IMR-90 (cell line): ENCODE measurements around the gene OGDHL. TPM values are rescaled to one million over a fixed set of nuclear protein-coding genes. Genes with fewer than 3 reads are reported as not detected.

Experiments
- ATAC-seq: fragments of 200-7000 bp; cut with Tn5 transposase; 2 replicates; pipeline ENCODE4 v1.9.1; 2020; ENCODE audit warnings: low read depth, mild to moderate bottlenecking, moderate library complexity
- BruUV-seq: library from RNA; stranded (reverse); fragments of 400-500 nt; replicated peaks from 2 replicates; lab custom pipeline; 2021; lab: Mats Ljungman, UMichigan
- CTCF ChIA-PET: fragments of 300-600 bp; formaldehyde crosslinking; extraction: SDS; loops from one replicate; lab custom pipeline; 2021; ENCODE audit warnings: antibody characterized with exemption; lab: Yijun Ruan, JAX
- POLR2A ChIA-PET: fragments of 300-600 bp; sonication (Branson Sonifier 250); formaldehyde crosslinking; loops from one replicate; lab custom pipeline; 2022; ENCODE audit warnings: antibody characterized with exemption; ENCODE audit not compliant: unreplicated experiment; lab: Charles Lee
- DNase-seq: peaks from one replicate; pipeline ENCODE4 v3.0.0; 2013
- H2AFZ ChIP-seq: replicated peaks from 2 replicates; pipeline ENCODE3; 2013; ENCODE audit warnings: low read length, mild to moderate bottlenecking; ENCODE audit not compliant: poor library complexity
- H2AK5ac ChIP-seq: 2 replicates; pipeline ENCODE4 v1.6.1; 2013; ENCODE audit warnings: low read depth, low read length, inconsistent platforms
- H2AK9ac ChIP-seq: replicated peaks from 2 replicates; pipeline ENCODE3; 2013; ENCODE audit warnings: mild to moderate bottlenecking, low read depth, low read length, moderate library complexity; ENCODE audit not compliant: poor library complexity
- H2BK120ac ChIP-seq: 2 replicates; pipeline ENCODE4 v1.6.1; 2013; ENCODE audit warnings: low read depth, low read length, inconsistent platforms
- H2BK15ac ChIP-seq: 3 replicates; pipeline ENCODE4 v1.6.1; 2013; ENCODE audit warnings: low read depth, low read length, inconsistent platforms
- H2BK20ac ChIP-seq: 2 replicates; pipeline ENCODE4 v1.6.1; 2013; ENCODE audit warnings: low read depth, mild to moderate bottlenecking, inconsistent platforms, low read length, moderate library complexity
- H2BK5ac ChIP-seq: 2 replicates; pipeline ENCODE4 v1.6.1; 2013; ENCODE audit warnings: mild to moderate bottlenecking, low read depth, low read length, inconsistent platforms; ENCODE audit not compliant: poor library complexity, severe bottlenecking
- H3K14ac ChIP-seq: replicated peaks from 2 replicates; pipeline ENCODE4 v1.6.1; 2013; ENCODE audit warnings: low read depth, low read length, inconsistent platforms
- H3K18ac ChIP-seq: 2 replicates; pipeline ENCODE4 v1.6.1; 2013; ENCODE audit warnings: low read depth, low read length, control low read depth
- H3K23ac ChIP-seq: 2 replicates; pipeline ENCODE4 v1.6.1; 2013; ENCODE audit warnings: low read depth, low read length, inconsistent platforms
- H3K27ac ChIP-seq: 2 replicates; pipeline ENCODE4 v1.5.1; 2013; ENCODE audit warnings: mild to moderate bottlenecking, control low read depth, low read length; ENCODE audit not compliant: insufficient read depth
- H3K27me3 ChIP-seq: 2 replicates; pipeline ENCODE4 v1.6.1; 2013; ENCODE audit warnings: low read length; ENCODE audit not compliant: control insufficient read depth, insufficient read depth
- H3K36me3 ChIP-seq: 2 replicates; pipeline ENCODE4 v1.6.1; 2013; ENCODE audit warnings: low read length, mixed read lengths; ENCODE audit not compliant: control insufficient read depth, insufficient read depth
- H3K4ac ChIP-seq: 2 replicates; pipeline ENCODE4 v1.6.1; 2013; ENCODE audit warnings: low read depth, low read length, inconsistent platforms
- H3K4me1 ChIP-seq: 2 replicates; pipeline ENCODE4 v1.6.1; 2013; ENCODE audit warnings: low read length, mixed read lengths; ENCODE audit not compliant: control insufficient read depth, insufficient read depth
- H3K4me2 ChIP-seq: 2 replicates; pipeline ENCODE4 v1.6.1; 2013; ENCODE audit warnings: low read depth, mild to moderate bottlenecking, control low read depth, low read length, moderate library complexity
- H3K4me3 ChIP-seq: 2 replicates; pipeline ENCODE4 v1.5.1; 2013; ENCODE audit warnings: low read depth, mild to moderate bottlenecking, control low read depth, low read length, moderate library complexity; ENCODE audit not compliant: insufficient read depth
- H3K56ac ChIP-seq: 2 replicates; pipeline ENCODE4 v1.6.1; 2013; ENCODE audit warnings: low read length, inconsistent platforms; ENCODE audit not compliant: insufficient read depth; ENCODE audit errors: extremely low read depth
- H3K79me1 ChIP-seq, 2 experiments: 2 replicates each; pipeline ENCODE4 v1.6.1; 2013; ENCODE audit warnings: low read length in 2 of 2, inconsistent platforms in 1 of 2, low read depth in 1 of 2
- H3K9ac ChIP-seq: 2 replicates; pipeline ENCODE4 v1.6.1; 2013; ENCODE audit warnings: low read depth, low read length, control low read depth
- H3K9me1 ChIP-seq: 2 replicates; pipeline ENCODE4 v1.6.1; 2013; ENCODE audit warnings: low read length, inconsistent platforms; ENCODE audit not compliant: insufficient read depth
- H3K9me3 ChIP-seq: 2 replicates; pipeline ENCODE4 v1.6.1; 2013; ENCODE audit warnings: low read length; ENCODE audit not compliant: control insufficient read depth, insufficient read depth
- H4K20me1 ChIP-seq: 2 replicates; pipeline ENCODE4 v1.6.1; 2013; ENCODE audit warnings: low read length, inconsistent platforms; ENCODE audit not compliant: insufficient read depth
- H4K5ac ChIP-seq: 2 replicates; pipeline ENCODE4 v1.6.1; 2013; ENCODE audit warnings: mild to moderate bottlenecking, low read depth, low read length, control low read depth
- H4K8ac ChIP-seq, 2 experiments: 2 replicates each; pipeline ENCODE4 v1.6.1; 2013; ENCODE audit warnings: low read depth in 2 of 2, low read length in 2 of 2, control low read depth in 1 of 2, inconsistent platforms in 1 of 2
- H4K91ac ChIP-seq: 2 replicates; pipeline ENCODE4 v1.6.1; 2013; ENCODE audit warnings: low read depth, low read length, inconsistent platforms; ENCODE audit not compliant: insufficient read depth
- CHD1 ChIP-seq: IDR thresholded peaks from 2 replicates; pipeline ENCODE4 v1.6.1; 2012; ENCODE audit warnings: low read depth, low read length, improper control_type of control experiment
- FOS ChIP-seq: fragments of 150-350 bp; IDR thresholded peaks from 2 replicates; pipeline ENCODE4 v1.6.1; 2016; ENCODE audit warnings: low read depth, low read length
- MAZ ChIP-seq: IDR thresholded peaks from 2 replicates; pipeline ENCODE4 v1.6.1; 2012; ENCODE audit warnings: low read depth, mild to moderate bottlenecking, low read length, improper control_type of control experiment, moderate library complexity, borderline replicate concordance
- MXI1 ChIP-seq: IDR thresholded peaks from 2 replicates; pipeline ENCODE4 v1.6.1; 2012; ENCODE audit warnings: low read depth, mild to moderate bottlenecking, low read length, moderate library complexity, borderline replicate concordance
- POLR2A ChIP-seq: IDR thresholded peaks from 2 replicates; pipeline ENCODE4 v1.6.1; 2012; ENCODE audit warnings: mild to moderate bottlenecking, low read depth, low read length
- RAD21 ChIP-seq: IDR thresholded peaks from 2 replicates; pipeline ENCODE4 v1.6.1; 2012; ENCODE audit warnings: low read length, improper control_type of control experiment
- RCOR1 ChIP-seq: IDR thresholded peaks from 2 replicates; pipeline ENCODE4 v1.6.1; 2012; ENCODE audit warnings: mild to moderate bottlenecking, low read length, improper control_type of control experiment; ENCODE audit not compliant: insufficient replicate concordance
- RFX5 ChIP-seq: IDR thresholded peaks from 2 replicates; pipeline ENCODE4 v1.8.0; 2012; ENCODE audit warnings: low read depth, mild to moderate bottlenecking, low read length, moderate library complexity
- WGBS, 2 experiments: methylation state at CpG; one replicate each; pipeline versions ENCODE4 v1.1.5 to v1.1.7; 2013; ENCODE audit warnings: missing lambda C conversion rate in 2 of 2; ENCODE audit not compliant: insufficient read length in 1 of 2; ENCODE audit errors: extremely low coverage in 2 of 2; 5-methylcytosine and 5-hydroxymethylcytosine counted together
- dilution Hi-C: fragments of 300-500 bp; cut with HindIII; formaldehyde crosslinking; loops from one replicate; pipeline ENCODE4 v1.14.3; 2018; ENCODE audit warnings: low sequenced_read_pairs; ENCODE audit not compliant: unreplicated experiment
- in situ Hi-C: fragments of 300-500 bp; cut with MboI; formaldehyde crosslinking; loops from 3 replicates; pipeline ENCODE4 v1.14.3; 2019; ENCODE audit warnings: low sequenced_read_pairs, inconsistent platforms, mixed read lengths
- intact Hi-C: fragments of 100-400 bp; cut with micrococcal nuclease; formaldehyde crosslinking; loops from 2 replicates; pipeline ENCODE4 v1.10.0; 2022
- polyA plus RNA-seq, 3 experiments: library from polyadenylated mRNA; depleted of rRNA; stranded (reverse); fragments of >200 nt; gene quantifications; 2 replicates each; pipeline ENCODE4 v1.2.3, GENCODE V29; 2012; ENCODE audit warnings: low replicate concordance in 1 of 3
- total RNA-seq: library from RNA; depleted of rRNA; stranded (reverse); fragments of >200 nt; gene quantifications from 2 replicates; pipeline ENCODE4 v1.2.3, GENCODE V29; 2012

OGDHL gene
- total and polyA plus RNA-seq, 2 of the 4 experiments (the other 2 are of a cell fraction), result 0.18 to 0.27 TPM

- dilution Hi-C loops, result no loop called here
- H2BK20ac ChIP-seq, result no peak overlapping the region
- in situ Hi-C loops, result no loop called here
- H3K23ac ChIP-seq, result no peak overlapping the region
- no peak overlapping the region for H2AFZ ChIP-seq
- H3K27ac ChIP-seq, result no peak overlapping the region
- H3K18ac ChIP-seq, result no peak overlapping the region
- no peak overlapping the region for H2AK9ac ChIP-seq
- H3K27me3 ChIP-seq, result no peaks in the 10 kb centered on the region
- no peak overlapping the region for H3K4ac ChIP-seq
- DNase-seq (no peak), ATAC-seq (no peak)
- H2BK120ac ChIP-seq, result no peak overlapping the region
- H2BK15ac ChIP-seq, result no peak overlapping the region
- no peaks in the 10 kb centered on the region for H3K4me1 ChIP-seq
- ChIA-PET CTCF (no interaction called here), POLR2A (no interaction called here)
- H2BK5ac ChIP-seq, result no peak overlapping the region
- no peak overlapping the region for H3K56ac ChIP-seq
- intact Hi-C loops, result no loop called here
- H3K4me3 ChIP-seq, result no peak overlapping the region
- no peak overlapping the region for H2AK5ac ChIP-seq
- H4K5ac ChIP-seq, result no peak overlapping the region
- H3K9me1 ChIP-seq, result no peaks in the 10 kb centered on the region; the same call in 1 of the 2 replicates
- no peaks in the 10 kb centered on the region for H3K79me1 ChIP-seq
- H3K4me2 ChIP-seq, result no peak overlapping the region
- 63% methylated on average over 4 of the region's 14 CpGs; no CpG with 5 or more reads in 1 of the 2 experiments for WGBS, 2 experiments
- no peak overlapping the region for H3K9ac ChIP-seq
- no peaks in the 10 kb centered on the region for H3K9me3 ChIP-seq
- no TSS peak for BruUV-seq
- no peak overlapping the region for H4K91ac ChIP-seq
- no peaks in the 10 kb centered on the region for H3K36me3 ChIP-seq
- no peaks in the 10 kb centered on the region for H4K20me1 ChIP-seq
- no peak overlapping the region for H4K8ac ChIP-seq
- TF ChIP-seq MAZ (no peak), RCOR1 (no peak), POLR2A (no peak), RFX5 (no peak), MXI1 (no peak), RAD21 (no peak), CHD1 (no peak), FOS (no peak)
- no peak overlapping the region for H3K14ac ChIP-seq
Observed at GRCh38 chr10:49739426-49739825, 22.7 kb downstream of the OGDHL start.
